GM21528 (cell line): ENCODE data around the gene ERMAP.
A peak's percentile ranks its signal among the peaks of the same experiment; 100 is the strongest.
"Not testable (repeated sequence)": the region's sequence is repeated elsewhere in the genome, so short reads cannot be mapped to it uniquely, and the experiment has no call there.

Experiments
- ATAC-seq: cut with Tn5 transposase; IDR thresholded peaks from one replicate; pipeline ENCODE4 v1.9.1; 2021; ENCODE audit warnings: mild to moderate bottlenecking, moderate library complexity; ENCODE audit not compliant: unreplicated experiment, low FRiP score

Gene ERMAP

GRCh38 chr1:42841440-42842147 lies 24.7 kb downstream of the ERMAP start:
- no peak for ATAC-seq

- ATAC-seq: no peak
These were observed 27.7 kb downstream of the ERMAP start for GRCh38 chr1:42844592-42845140.

GRCh38 chr1:42845193-42845592 lies 28.3 kb downstream of the ERMAP start:
- no peak for ATAC-seq

GRCh38 chr1:42845866-42846256 lies 28.9 kb downstream of the ERMAP start:
- ATAC-seq: peak; percentile 26

GRCh38 chr1:42846257-42847110 lies 29.6 kb downstream of the ERMAP start, which contains the start of gene ZNF691:
Gene ZNF691, plus strand, starts transcription at chr1:42846613. Its CDS starts 3,046 bp downstream, at chr1:42849659.
- peak; percentile 91 for ATAC-seq

- peak; percentile 2 for ATAC-seq
These were observed 30.2 kb downstream of the ERMAP start for GRCh38 chr1:42847111-42847595.

GRCh38 chr1:42847721-42848460 lies 31.0 kb downstream of the ERMAP start:
- ATAC-seq: no peak

GRCh38 chr1:42848823-42849537 lies 32.1 kb downstream of the ERMAP start:
- no peak for ATAC-seq

GRCh38 chr1:42849944-42850343 lies 33.0 kb downstream of the ERMAP start:
- ATAC-seq: no peak

GRCh38 chr1:42851420-42851819 lies 34.5 kb downstream of the ERMAP start:
- no peak for ATAC-seq

GRCh38 chr1:42851960-42852607 lies 35.2 kb downstream of the ERMAP start:
- ATAC-seq: no peak

- no peak for ATAC-seq
These were observed 35.7 kb downstream of the ERMAP start for GRCh38 chr1:42852608-42852980.

GRCh38 chr1:42853116-42853884 lies 36.4 kb downstream of the ERMAP start:
- no peak for ATAC-seq

- not testable (repeated sequence) for ATAC-seq
These were observed 39.6 kb downstream of the ERMAP start for GRCh38 chr1:42856554-42856953.

GRCh38 chr1:42859366-42859765 lies 42.4 kb downstream of the ERMAP start:
- ATAC-seq: not testable (repeated sequence)

GRCh38 chr1:42860339-42861013 lies 43.6 kb downstream of the ERMAP start:
- no peak for ATAC-seq

GRCh38 chr1:42861014-42861399 lies 44.1 kb downstream of the ERMAP start:
- ATAC-seq: no peak

GRCh38 chr1:42866549-42866948 lies 49.6 kb downstream of the ERMAP start:
- no peak for ATAC-seq
